Activated CD4-positive, alpha-beta T cell treated with anti-CD3 and anti-CD28 coated beads, Interleukin-2, Interleukin-4, amounts not matched to agents 100 ng/mL and 50 ng/mL, durations not matched to agents 16 hours and 8 hours (primary cell): ENCODE measurements around the gene CELSR1.

Source experiments
- DNase-seq: peaks from one replicate; pipeline ENCODE4 v3.0.0-alpha.2; 2020; ENCODE audit warnings: low spot score

The CELSR1 gene

GRCh38 chr22:46551321-46551720 lies 13.9 kb upstream of the CELSR1 start:
- DNase-seq = no peak

- no peak for DNase-seq
Observed at GRCh38 chr22:46549971-46550641, 12.7 kb upstream of the CELSR1 start.

DNA sequence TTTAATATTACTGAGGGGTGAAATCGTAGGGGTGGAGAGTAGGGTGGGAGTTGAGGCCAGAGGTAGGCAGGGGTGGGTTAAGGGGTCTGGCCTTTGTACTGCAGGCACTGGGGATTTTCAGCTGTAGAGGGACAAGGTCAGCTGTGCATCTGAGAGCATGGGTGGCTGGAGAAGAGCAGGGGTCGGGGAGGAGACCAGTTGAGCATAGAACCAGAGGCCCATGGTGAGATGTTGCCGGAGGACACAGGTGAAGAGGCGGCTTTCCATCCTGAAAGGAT lies 12.1 kb upstream of the CELSR1 start:
- no peak for DNase-seq

GRCh38 chr22:46547883-46548244 lies 10.4 kb upstream of the CELSR1 start:
- DNase-seq = no peak

DNA sequence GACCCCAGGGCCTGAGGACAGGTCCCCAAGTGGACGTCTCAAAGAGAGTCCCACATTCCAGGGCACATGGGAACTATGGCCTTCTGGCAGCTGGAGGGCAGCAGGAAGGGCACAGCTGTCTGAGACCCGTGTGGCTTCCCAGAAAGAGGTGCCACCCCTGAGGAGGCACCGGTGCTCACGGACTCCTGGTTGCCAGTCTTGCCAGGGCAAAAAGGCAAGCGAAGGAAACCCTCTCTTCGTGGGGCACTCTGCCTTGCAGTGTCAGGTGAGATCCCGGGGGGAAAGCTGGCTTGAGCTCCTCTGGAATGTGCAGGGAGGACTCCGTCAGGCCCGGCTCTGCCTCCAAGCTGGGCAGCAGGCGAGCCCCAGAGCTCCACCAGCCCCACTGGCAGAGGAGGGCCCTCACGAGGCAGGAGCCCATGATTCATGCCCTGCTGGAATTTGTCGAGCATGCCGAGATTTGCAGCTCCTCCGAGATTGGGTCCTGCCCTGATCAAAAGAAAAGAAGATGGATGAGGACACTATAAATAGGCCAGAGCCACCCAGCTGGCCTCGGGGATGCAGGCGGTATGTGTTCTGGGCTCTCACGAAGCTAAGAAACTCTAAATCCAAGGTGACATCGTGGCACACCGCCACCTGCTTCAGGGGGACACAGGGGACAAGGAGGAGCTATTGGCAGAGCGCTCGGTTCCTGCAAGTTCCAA lies 9.9 kb upstream of the CELSR1 start:
- DNase-seq = no peak

DNA sequence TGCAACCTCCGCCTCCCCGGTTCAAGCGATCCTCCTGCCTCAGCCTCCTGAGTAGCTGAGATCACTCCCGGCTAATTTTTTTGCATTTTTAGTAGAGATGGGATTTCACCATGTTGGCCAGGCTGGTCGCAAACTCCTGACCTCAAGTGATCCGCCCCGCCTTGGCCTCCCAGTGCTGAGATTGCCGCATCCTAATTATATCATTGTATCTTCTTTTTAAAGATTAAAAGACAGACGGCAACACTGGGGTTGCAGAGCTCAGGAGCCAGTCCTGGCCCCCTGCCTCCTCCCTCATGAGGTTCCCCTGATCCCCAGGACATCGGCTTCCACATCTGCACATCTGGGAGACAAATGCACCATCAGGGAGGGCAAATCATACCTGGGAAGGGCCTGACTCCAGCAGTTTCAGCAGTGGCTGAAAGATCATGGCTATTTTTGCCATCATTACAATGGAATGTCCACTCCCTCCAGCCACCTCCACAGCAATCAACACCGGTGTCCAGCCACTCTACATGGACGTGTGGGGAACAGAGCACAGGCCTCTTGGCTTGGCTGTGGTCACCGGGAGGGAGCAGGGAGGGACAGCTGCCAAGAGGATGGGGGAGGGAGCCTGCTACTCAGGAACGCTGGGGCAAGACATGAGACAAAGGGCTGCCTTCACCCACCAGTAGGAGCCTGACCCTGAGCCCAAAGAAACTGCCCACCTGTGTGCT lies 9.2 kb upstream of the CELSR1 start:
- DNase-seq = no peak

DNA sequence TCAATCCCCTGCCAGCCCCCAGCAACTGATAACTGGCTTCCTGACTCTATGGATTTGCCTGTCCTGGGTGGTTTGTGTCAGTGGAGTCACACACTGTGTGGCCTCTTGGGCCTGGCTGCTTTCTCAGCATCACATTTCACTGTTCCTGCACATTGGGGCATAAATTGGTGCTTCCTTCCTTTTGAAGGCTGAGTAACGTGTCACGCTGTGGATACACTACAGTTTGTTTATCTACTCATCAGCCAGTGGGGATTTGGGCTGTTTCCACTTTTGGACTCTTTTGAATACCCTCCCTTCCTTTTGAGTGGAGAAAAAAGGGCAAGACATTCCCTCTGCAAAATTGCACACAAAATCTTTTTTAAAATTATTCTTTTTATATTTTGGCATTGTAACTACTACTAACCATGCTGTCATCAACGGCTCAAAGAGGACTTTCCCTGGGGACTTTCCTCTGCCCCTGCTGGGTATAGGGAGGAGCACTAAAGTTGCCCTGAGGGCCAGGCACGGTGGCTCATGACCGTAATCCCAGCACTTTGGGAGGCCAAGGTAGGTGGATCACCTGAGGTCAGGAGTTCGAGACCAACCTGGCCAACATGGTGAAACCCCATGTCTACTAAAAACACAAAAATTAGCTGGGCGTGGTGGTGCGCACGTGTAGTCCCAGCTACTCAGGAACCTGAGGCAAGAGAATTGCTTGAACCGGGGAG lies 7.8 kb upstream of the CELSR1 start:
- no peak for DNase-seq

DNA sequence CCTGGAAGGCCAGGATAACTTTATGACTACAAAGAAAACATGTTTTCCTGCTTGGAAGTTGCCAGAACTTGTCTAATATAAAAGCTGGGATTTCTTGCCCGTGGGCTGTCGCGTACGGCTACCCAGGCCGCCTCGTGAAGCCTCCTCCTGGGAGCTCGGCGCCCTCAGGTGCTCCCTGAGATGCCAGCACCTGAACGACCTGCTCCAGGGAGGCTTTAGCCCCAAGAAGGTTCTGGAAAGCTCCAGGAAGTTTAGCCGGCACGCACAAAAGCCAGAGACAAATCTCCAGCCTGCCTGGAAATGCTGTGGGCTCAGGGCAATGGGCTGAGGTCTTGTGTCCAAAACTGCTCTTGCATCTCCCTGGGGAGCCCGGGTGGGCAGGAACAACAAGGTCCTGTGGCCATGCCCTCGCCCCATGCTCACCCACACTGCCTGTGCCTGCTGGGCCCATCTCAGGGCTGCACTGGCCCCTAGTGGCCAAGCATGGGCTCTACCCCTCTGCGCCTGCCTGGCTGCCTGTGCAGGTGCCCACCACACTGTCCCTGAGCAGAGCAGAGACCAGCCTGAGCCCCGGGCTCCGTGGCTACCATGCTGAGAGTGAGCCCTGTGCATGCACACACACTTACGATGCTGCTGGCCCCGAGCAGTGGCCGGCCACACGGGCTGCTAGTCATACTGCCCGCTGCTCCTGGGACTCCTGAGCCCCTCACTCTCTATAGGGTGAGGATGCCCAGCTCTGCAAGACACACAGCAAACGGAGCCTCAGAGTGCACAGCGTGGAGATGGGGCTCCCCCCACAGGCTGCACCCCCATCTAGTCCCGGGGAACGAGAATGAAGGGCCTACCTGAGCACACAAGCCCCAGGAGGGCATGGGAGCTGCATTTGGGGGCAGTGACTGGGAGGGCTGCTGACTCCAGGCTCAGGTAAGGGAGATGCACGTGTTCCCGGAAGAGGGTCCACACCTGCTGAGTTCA lies 4.9 kb upstream of the CELSR1 start:
- DNase-seq = peak; percentile 69

- DNase-seq = no peak
Observed at GRCh38 chr22:46541536-46541935, 4.1 kb upstream of the CELSR1 start.

DNA sequence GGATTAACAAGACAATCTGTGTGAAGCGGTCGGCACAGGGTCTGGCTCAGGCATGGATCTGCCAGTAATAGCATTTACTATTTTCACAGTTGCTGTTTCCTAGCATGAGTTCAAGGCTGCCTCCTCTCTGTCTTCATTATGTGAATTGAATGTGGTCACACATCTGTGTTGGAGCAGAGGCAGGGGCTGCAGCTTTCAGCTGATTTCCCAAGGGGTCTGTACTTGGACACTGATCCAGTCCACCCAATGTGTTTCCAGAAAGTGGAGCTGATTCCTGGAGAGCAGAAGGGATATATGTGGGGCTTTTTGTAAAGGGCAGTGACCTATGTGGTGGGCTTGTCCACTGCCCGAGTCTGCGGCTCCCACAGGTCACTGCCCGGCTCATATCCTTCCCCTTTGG lies 3.5 kb upstream of the CELSR1 start:
- DNase-seq = no peak

DNA sequence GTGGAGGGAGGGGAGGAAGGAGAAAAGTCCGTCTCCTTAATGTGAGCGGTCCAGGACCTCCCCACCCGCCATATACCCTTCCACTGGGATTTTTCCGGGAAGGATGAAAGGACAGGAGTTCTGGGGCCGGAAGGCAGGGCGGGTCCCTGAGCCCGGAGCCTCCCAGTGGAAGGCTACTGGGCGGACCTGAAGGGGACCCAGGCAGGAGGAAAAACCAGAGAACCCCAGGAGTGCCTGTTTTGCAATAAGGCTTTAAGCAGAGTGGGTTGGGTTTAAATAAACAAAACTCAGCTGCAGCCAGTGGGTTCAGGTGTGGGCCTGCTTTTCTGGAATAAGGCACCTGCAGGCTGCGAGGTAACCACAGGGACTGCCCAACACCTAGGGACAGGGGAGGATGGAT lies 1.7 kb upstream of the CELSR1 start:
- DNase-seq = no peak

GRCh38 chr22:46538814-46539160 lies 1.4 kb upstream of the CELSR1 start:
- DNase-seq = no peak

GRCh38 chr22:46537946-46538813 lies 760 bp upstream of the CELSR1 start:
- no peak for DNase-seq

GRCh38 chr22:46536537-46537224 lies 739 bp downstream of the CELSR1 start:
- DNase-seq = no peak

DNA sequence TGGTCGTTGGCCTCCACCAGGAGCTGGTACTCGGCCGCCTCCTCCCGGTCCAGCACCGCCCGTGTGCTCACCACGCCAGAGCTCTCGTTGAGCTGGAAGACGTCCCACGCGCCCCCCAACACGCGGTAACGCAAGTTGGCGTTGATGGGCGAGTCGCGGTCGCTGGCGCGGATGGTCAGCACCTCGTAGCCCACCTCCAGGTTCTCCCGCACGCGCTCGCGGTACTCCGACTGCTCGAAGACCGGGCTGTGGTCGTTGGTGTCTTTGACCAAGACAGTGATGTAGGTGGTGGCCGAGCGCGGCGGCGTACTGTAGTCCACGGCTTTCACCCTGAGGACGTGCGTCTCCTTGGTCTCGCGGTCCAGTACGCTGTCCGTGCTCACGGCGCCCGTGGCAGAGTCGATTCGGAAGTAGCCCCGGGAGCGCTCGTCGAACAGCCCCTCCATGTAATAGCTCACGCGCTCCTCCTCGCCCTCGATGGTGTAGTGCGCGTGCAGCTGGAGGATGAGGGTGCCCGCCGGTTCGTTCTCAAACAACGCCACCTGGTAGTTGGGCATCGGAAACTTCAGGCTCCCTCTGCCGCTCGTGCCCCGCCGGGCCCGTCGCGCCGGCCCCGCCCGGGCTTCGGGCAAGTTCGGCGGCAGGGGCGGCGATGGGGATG lies 1.4 kb downstream of the CELSR1 start:
- no peak for DNase-seq

DNA sequence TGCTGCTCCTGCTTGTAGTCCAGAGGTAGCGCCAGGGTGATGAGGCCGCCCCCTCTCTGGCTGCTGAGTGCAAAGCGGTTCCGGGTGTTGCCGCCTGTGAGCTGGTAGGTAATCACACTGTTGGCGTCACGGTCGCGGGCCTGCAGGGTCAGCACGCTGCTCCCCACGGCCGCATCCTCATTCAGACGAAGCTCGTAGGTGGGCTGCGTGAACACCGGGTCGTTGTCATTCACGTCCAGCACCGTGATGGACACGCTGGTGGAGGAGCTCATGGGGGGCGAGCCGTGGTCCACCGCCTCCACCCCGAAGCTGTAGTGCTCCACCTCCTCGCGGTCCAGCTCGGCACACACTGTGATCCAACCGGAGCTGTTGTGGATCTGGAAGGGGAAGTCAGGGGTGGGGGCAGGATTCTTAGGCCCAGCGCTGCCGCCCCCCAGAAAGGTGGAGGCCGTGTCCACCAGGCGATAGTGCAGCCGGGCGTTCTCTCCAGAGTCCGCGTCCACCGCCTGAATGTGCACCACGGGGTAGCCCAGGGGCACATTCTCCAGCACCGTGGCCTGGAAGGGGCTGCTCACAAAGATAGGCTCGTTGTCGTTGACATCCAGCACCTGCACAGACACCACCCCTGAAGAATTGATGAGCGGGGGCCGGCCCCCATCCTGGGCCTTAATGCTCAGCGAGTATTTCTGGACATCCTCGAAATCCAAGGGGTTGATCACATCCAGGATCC lies 2.4 kb downstream of the CELSR1 start:
- DNase-seq = no peak

- no peak for DNase-seq
Observed at GRCh38 chr22:46534177-46534776, 3.1 kb downstream of the CELSR1 start.

DNA sequence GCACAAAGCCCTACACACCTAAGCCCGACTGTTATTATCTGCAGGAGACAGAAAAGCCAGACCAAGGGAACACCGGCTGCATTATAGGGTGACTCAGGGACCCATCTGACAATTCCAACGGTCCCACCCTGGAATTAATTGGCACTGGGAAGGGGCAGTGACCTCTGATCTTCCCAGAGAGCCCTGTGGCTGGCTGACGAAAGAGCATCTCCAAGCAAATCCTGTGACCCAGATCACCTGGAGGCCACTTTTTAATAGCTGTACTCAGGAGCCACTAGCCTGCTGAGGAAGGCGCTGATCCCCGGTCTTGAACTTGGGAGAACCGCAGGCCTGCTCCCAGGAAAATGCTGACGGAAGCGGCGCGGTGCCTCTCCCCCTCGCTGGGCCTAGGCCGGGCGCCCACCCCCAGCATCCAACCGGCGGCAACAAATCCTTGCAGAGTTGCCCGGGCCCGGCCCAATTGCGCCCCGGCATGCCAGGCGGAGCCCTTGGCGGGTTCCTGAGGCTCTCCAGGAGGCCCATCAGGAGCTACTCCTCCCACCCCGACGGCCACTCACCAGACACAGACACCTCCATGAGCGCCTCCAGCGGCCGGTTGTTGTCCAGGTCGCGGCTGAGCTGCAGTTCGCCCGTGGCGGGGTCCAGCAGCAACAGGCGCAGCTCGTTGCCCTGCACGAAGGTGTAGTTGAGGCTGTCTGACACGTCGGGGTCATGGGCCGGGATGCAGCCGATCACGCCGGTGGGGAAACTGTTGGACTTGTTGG lies 4.2 kb downstream of the CELSR1 start:
- DNase-seq = no peak
